Measurements from ENCODE around the gene KRTCAP2.

DNA sequence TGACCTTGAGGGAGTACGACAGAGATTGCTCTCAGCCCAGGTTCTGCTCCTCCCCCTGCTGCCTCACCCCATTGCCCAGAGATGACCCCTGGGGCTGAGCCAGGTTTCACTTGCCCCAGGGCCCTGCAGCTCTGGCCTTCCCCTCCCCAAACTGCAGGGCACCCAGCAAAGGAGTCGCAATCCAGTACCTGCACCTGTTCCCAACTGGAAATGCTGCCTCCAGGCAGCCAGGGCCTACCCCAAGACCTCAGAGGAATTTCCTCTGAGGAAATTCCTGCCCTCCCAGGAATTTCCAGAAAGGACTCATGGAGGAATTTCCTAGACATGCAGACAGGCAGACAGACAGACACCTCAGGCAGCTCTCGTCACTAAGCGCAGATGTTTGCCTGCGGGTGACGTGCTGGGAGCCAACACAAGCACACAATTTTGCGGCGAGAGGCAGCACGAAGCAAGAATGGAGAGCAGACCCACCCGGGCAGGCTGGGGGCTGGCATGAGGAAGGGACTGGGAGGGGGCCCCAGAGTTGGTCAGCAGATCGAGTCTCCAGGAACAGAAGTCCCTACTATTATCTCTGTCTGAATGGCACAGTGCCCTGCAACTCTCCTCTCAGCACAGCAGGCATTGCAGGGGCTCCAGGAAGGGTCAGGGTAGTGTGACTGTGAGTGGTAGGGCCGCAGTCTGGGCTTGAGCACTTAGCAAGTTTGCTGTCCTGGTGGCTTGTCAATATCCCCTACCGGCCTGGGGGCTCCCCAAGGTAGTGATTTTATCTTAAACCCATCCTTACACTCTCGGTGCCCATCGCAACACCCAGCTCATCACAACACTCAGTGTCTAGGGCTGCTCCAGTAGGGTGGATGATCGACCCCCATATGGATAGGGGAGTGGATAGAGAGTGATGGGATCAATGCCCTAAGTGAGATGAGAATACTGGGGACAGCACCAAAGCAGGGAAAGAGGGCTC, 48.3 kb downstream of the KRTCAP2 start:
- TF ChIP-seq, protein P1, sequence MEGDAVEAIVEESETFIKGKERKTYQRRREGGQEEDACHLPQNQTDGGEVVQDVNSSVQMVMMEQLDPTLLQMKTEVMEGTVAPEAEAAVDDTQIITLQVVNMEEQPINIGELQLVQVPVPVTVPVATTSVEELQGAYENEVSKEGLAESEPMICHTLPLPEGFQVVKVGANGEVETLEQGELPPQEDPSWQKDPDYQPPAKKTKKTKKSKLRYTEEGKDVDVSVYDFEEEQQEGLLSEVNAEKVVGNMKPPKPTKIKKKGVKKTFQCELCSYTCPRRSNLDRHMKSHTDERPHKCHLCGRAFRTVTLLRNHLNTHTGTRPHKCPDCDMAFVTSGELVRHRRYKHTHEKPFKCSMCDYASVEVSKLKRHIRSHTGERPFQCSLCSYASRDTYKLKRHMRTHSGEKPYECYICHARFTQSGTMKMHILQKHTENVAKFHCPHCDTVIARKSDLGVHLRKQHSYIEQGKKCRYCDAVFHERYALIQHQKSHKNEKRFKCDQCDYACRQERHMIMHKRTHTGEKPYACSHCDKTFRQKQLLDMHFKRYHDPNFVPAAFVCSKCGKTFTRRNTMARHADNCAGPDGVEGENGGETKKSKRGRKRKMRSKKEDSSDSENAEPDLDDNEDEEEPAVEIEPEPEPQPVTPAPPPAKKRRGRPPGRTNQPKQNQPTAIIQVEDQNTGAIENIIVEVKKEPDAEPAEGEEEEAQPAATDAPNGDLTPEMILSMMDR (IDR thresholded peaks at IDR 0.05; ENCODE audit: low read length), result no peak
- TF ChIP-seq EZH2 (optimal IDR thresholded peaks at IDR 0.05; ENCODE audit: low read depth, low read length), result no peak
